Skeletal muscle satellite cell (primary cell): ENCODE data around the gene PKM.

Experiments
- H3K27me3 ChIP-seq: 2 replicates; pipeline ENCODE4 v1.7.0; 2013; ENCODE audit warnings: low read length; ENCODE audit not compliant: control insufficient read depth, insufficient read depth
- H3K36me3 ChIP-seq: 2 replicates; pipeline ENCODE4 v1.7.0; 2013; ENCODE audit warnings: mild to moderate bottlenecking, control low read depth, low read length; ENCODE audit not compliant: insufficient read depth
- H3K4me1 ChIP-seq: 2 replicates; pipeline ENCODE4 v1.7.0; 2013; ENCODE audit warnings: low read length; ENCODE audit not compliant: control insufficient read depth, insufficient read depth
- H3K4me2 ChIP-seq: 2 replicates; pipeline ENCODE4 v1.7.0; 2013; ENCODE audit warnings: mild to moderate bottlenecking, low read length
- H3K4me3 ChIP-seq: 2 replicates; pipeline ENCODE4 v1.7.0; 2013; ENCODE audit warnings: low read length
- H3K9ac ChIP-seq: 2 replicates; pipeline ENCODE4 v1.7.0; 2013; ENCODE audit warnings: mild to moderate bottlenecking, low read depth, low read length, moderate library complexity
- H3K9me3 ChIP-seq: replicated peaks from 2 replicates; pipeline ENCODE4 v1.7.0; 2013; ENCODE audit warnings: mild to moderate bottlenecking, control low read depth, low read length

PKM gene

GRCh38 chr15:72182673-72183072 lies 48.3 kb downstream of the PKM start:
- H3K9ac ChIP-seq, result no peak overlapping the region
- no peaks in the 10 kb centered on the region for H3K36me3 ChIP-seq
- peaks cover 11% of the 10 kb centered on the region for H3K4me1 ChIP-seq
- no peak overlapping the region for H3K4me2 ChIP-seq
- no peak overlapping the region for H3K4me3 ChIP-seq
- H3K27me3 ChIP-seq, result peaks cover 22% of the 10 kb centered on the region
- no peaks in the 10 kb centered on the region for H3K9me3 ChIP-seq

GRCh38 chr15:72182244-72182643 lies 48.7 kb downstream of the PKM start:
- Histone ChIP-seq H3K4me1 (peaks cover 11% of the 10 kb centered on the region), H3K36me3 (no peaks in the 10 kb centered on the region), H3K4me2 (no peak overlapping the region), H3K27me3 (peaks cover 19% of the 10 kb centered on the region), H3K4me3 (no peak overlapping the region), H3K9me3 (no peaks in the 10 kb centered on the region), H3K9ac (no peak overlapping the region)

- Histone ChIP-seq H3K4me1 (peaks cover 11% of the 10 kb centered on the region), H3K9ac (no peak overlapping the region), H3K27me3 (peaks cover 26% of the 10 kb centered on the region), H3K4me3 (no peak overlapping the region), H3K4me2 (no peak overlapping the region), H3K36me3 (no peaks in the 10 kb centered on the region), H3K9me3 (no peaks in the 10 kb centered on the region)
Measured at GRCh38 chr15:72180761-72181324, 50.1 kb downstream of the PKM start.

GRCh38 chr15:72179950-72180581 lies 50.9 kb downstream of the PKM start:
- Histone ChIP-seq H3K4me3 (no peak overlapping the region), H3K36me3 (no peaks in the 10 kb centered on the region), H3K9me3 (no peaks in the 10 kb centered on the region), H3K4me2 (no peak overlapping the region), H3K4me1 (peaks cover 11% of the 10 kb centered on the region), H3K9ac (no peak overlapping the region), H3K27me3 (peaks cover 34% of the 10 kb centered on the region)

- no peaks in the 10 kb centered on the region for H3K36me3 ChIP-seq
- H3K27me3 ChIP-seq, result peaks cover 35% of the 10 kb centered on the region
- H3K4me2 ChIP-seq, result no peak overlapping the region
- H3K4me1 ChIP-seq, result peaks cover 5% of the 10 kb centered on the region
- H3K9me3 ChIP-seq, result no peaks in the 10 kb centered on the region
- no peak overlapping the region for H3K4me3 ChIP-seq
- no peak overlapping the region for H3K9ac ChIP-seq
Measured at GRCh38 chr15:72178976-72179585, 51.9 kb downstream of the PKM start.

GRCh38 chr15:72176743-72177142 lies 54.2 kb downstream of the PKM start:
- Histone ChIP-seq H3K27me3 (peaks cover 43% of the 10 kb centered on the region), H3K4me1 (no peaks in the 10 kb centered on the region), H3K9me3 (no peaks in the 10 kb centered on the region)

GRCh38 chr15:72176159-72176558 lies 54.8 kb downstream of the PKM start:
- Histone ChIP-seq H3K4me3 (no peak overlapping the region), H3K27me3 (peaks cover 47% of the 10 kb centered on the region), H3K4me1 (no peaks in the 10 kb centered on the region), H3K36me3 (no peaks in the 10 kb centered on the region), H3K4me2 (no peak overlapping the region), H3K9me3 (no peaks in the 10 kb centered on the region), H3K9ac (no peak overlapping the region)

More at GRCh38 chr15:72176743-72177142, 54.2 kb downstream of the PKM start:
- no peak overlapping the region for H3K4me2 ChIP-seq
- H3K4me3 ChIP-seq, result no peak overlapping the region
- H3K9ac ChIP-seq, result no peak overlapping the region
- H3K36me3 ChIP-seq, result no peaks in the 10 kb centered on the region

- Histone ChIP-seq H3K9ac (no peak overlapping the region), H3K4me2 (no peak overlapping the region), H3K9me3 (no peaks in the 10 kb centered on the region), H3K4me3 (no peak overlapping the region), H3K27me3 (peaks cover 44% of the 10 kb centered on the region), H3K4me1 (no peaks in the 10 kb centered on the region), H3K36me3 (no peaks in the 10 kb centered on the region)
Measured at GRCh38 chr15:72175186-72176044, 55.6 kb downstream of the PKM start.

GRCh38 chr15:72174551-72175165 lies 56.3 kb downstream of the PKM start:
- H3K36me3 ChIP-seq, result no peaks in the 10 kb centered on the region
- no peak overlapping the region for H3K4me2 ChIP-seq
- H3K4me3 ChIP-seq, result no peak overlapping the region
- no peaks in the 10 kb centered on the region for H3K4me1 ChIP-seq
- no peaks in the 10 kb centered on the region for H3K9me3 ChIP-seq
- H3K27me3 ChIP-seq, result peaks cover 47% of the 10 kb centered on the region
- H3K9ac ChIP-seq, result no peak overlapping the region

GRCh38 chr15:72173864-72174550 lies 57.0 kb downstream of the PKM start:
- Histone ChIP-seq H3K36me3 (no peaks in the 10 kb centered on the region), H3K4me1 (no peaks in the 10 kb centered on the region), H3K9me3 (no peaks in the 10 kb centered on the region), H3K9ac (no peak overlapping the region), H3K4me2 (no peak overlapping the region), H3K27me3 (peaks cover 54% of the 10 kb centered on the region), H3K4me3 (no peak overlapping the region)

GRCh38 chr15:72173401-72173800 lies 57.6 kb downstream of the PKM start:
- H3K9me3 ChIP-seq, result no peaks in the 10 kb centered on the region
- no peaks in the 10 kb centered on the region for H3K4me1 ChIP-seq
- no peak overlapping the region for H3K4me2 ChIP-seq
- H3K9ac ChIP-seq, result no peak overlapping the region
- peaks cover 60% of the 10 kb centered on the region for H3K27me3 ChIP-seq
- H3K36me3 ChIP-seq, result no peaks in the 10 kb centered on the region
- no peak overlapping the region for H3K4me3 ChIP-seq
